Measurements from ENCODE around the gene EPHA2.

DNA sequence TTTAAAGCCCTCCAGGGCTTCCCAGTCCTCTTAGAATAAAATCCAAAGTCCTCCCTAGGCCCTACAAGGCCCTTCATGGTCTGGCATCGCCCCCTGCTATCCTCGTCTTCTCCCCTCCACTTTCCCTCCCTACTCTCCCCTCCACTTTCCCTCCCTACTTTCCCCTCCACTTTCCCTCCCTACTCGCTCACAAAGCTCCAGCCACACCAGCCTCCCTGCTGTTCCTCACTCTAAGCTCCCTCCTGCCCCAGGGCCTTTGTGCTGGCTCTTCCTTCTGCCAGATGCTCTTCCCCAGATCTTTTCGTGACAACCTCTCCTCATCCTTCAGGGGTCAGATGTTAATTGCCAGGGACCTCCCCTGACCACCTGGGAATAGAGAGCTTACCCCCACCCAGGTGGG, 43.8 kb upstream of the EPHA2 start:
- TF ChIP-seq, protein P1, sequence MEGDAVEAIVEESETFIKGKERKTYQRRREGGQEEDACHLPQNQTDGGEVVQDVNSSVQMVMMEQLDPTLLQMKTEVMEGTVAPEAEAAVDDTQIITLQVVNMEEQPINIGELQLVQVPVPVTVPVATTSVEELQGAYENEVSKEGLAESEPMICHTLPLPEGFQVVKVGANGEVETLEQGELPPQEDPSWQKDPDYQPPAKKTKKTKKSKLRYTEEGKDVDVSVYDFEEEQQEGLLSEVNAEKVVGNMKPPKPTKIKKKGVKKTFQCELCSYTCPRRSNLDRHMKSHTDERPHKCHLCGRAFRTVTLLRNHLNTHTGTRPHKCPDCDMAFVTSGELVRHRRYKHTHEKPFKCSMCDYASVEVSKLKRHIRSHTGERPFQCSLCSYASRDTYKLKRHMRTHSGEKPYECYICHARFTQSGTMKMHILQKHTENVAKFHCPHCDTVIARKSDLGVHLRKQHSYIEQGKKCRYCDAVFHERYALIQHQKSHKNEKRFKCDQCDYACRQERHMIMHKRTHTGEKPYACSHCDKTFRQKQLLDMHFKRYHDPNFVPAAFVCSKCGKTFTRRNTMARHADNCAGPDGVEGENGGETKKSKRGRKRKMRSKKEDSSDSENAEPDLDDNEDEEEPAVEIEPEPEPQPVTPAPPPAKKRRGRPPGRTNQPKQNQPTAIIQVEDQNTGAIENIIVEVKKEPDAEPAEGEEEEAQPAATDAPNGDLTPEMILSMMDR (IDR thresholded peaks at IDR 0.05): no peak
- TF ChIP-seq ZFX (IDR thresholded peaks at IDR 0.05; ENCODE audit: borderline replicate concordance): no peak
